K562 (cell line): Measurements from ENCODE around the gene LRRC25. TPM values are rescaled to one million over a fixed set of nuclear protein-coding genes. Genes with fewer than 3 reads are reported as not detected.

Experiments used
- BCL6 ChIP-seq: fragments of 250-450 bp; sonication (Bioruptor Pico); IDR thresholded peaks from 2 replicates; pipeline ENCODE4 v1.4.0; 2020
- FOXA3 ChIP-seq, 2 experiments: fragments of 450-650 bp in 1 of 2; sonication (generic) in 1 of 2; formaldehyde crosslinking; IDR thresholded peaks in 1 of 2; conservative IDR thresholded peaks in 1 of 2; 2 replicates each; pipeline versions ENCODE4 v1.4.0 to v1.8.0; 2020 to 2022; ENCODE audit warnings: mild to moderate bottlenecking in 2 of 2, missing genetic modification reagents in 1 of 2
- HMG20B ChIP-seq: fragments of 250-450 bp; sonication (Bioruptor Pico); IDR thresholded peaks from 2 replicates; pipeline ENCODE4 v1.5.0; 2021; ENCODE audit warnings: mild to moderate bottlenecking
- MECOM ChIP-seq: fragments of 250-450 bp; sonication (Bioruptor Pico); IDR thresholded peaks from 2 replicates; pipeline ENCODE4 v1.8.0; 2022; ENCODE audit warnings: inconsistent platforms
- NELFE ChIP-seq: IDR thresholded peaks from 2 replicates; pipeline ENCODE4 v1.6.1; 2011; ENCODE audit warnings: mild to moderate bottlenecking; ENCODE audit not compliant: insufficient read depth, insufficient read length
- POLR2AphosphoS5 ChIP-seq: IDR thresholded peaks from 2 replicates; pipeline ENCODE4 v1.6.1; 2011; ENCODE audit warnings: mild to moderate bottlenecking, low read depth, low read length, moderate library complexity; ENCODE audit not compliant: control insufficient read depth, insufficient read depth
- RAD21 ChIP-seq, 2 experiments: fragments of 250-450 bp in 1 of 2; fragments of 450-650 bp in 1 of 2; sonication (Bioruptor Pico) in 1 of 2; formaldehyde crosslinking in 1 of 2; IDR thresholded peaks in 1 of 2; conservative IDR thresholded peaks in 1 of 2; 2 replicates each; pipeline versions ENCODE4 v1.4.0 to v1.8.0; 2020 to 2022; ENCODE audit warnings: mild to moderate bottlenecking in 2 of 2, moderate library complexity in 1 of 2
- TEAD4 ChIP-seq, 2 experiments: sonication (generic) in 1 of 2; formaldehyde crosslinking in 1 of 2; IDR thresholded peaks; 2 replicates each; pipeline versions ENCODE4 v1.6.1 to v1.8.0; 2012 to 2022; ENCODE audit warnings: borderline replicate concordance in 1 of 2, inconsistent platforms in 1 of 2, low read length in 1 of 2, mild to moderate bottlenecking in 1 of 2, missing genetic modification reagents in 1 of 2
- ZNF263 ChIP-seq: sonication (generic); formaldehyde crosslinking; IDR thresholded peaks from 2 replicates; pipeline ENCODE4 v1.8.0; 2022; ENCODE audit warnings: mild to moderate bottlenecking, missing genetic modification reagents, borderline replicate concordance
- ZNF354B ChIP-seq: fragments of 250-450 bp; sonication (Bioruptor Pico); IDR thresholded peaks from 2 replicates; pipeline ENCODE4 v1.4.0; 2020
- ZNF511 ChIP-seq: sonication (generic); formaldehyde crosslinking; IDR thresholded peaks from 2 replicates; pipeline ENCODE4 v1.8.0; 2022; ENCODE audit warnings: mild to moderate bottlenecking, missing genetic modification reagents
- ZNF77 ChIP-seq: fragments of 250-450 bp; sonication (Bioruptor Pico); IDR thresholded peaks from 2 replicates; pipeline ENCODE4 v1.5.0; 2020
- ZNF778 ChIP-seq: fragments of 450-650 bp; formaldehyde crosslinking; IDR thresholded peaks from 2 replicates; pipeline ENCODE4 v1.4.0; 2020; ENCODE audit warnings: mild to moderate bottlenecking, moderate library complexity
- polyA plus RNA-seq, 8 experiments: library from polyadenylated mRNA; depleted of rRNA in 4 of 8; stranded (reverse) in 5 of 8; unstranded in 3 of 8; fragments of >200 nt; fragmentation: Nextera tagmentation in 2 of 8; fragmentation: Illumina TruSeq in 1 of 8; extraction: Ambion mirVana in 2 of 8; extraction: Trizol in 1 of 8; gene quantifications; 2 replicates each; pipeline versions ENCODE4 v1.2.1 to v1.2.3, GENCODE V29; 2011 to 2014; ENCODE audit warnings: inconsistent platforms in 1 of 8, missing spikeins in 1 of 8
- total RNA-seq, 7 experiments: library from RNA; depleted of rRNA in 6 of 7; stranded (reverse); fragments of >200 nt in 6 of 7; fragmentation: Illumina TruSeq in 2 of 7; extraction: Trizol in 2 of 7; gene quantifications; 2 replicates each; pipeline versions ENCODE4 v1.2.1 to v1.2.3, GENCODE V29; 2011 to 2021; ENCODE audit warnings: low replicate concordance in 1 of 7
- TF ChIP-seq, protein P1 (sequence below): fragments of 450-650 bp; IDR thresholded peaks from 2 replicates; pipeline ENCODE4 v1.6.1; 2016; ENCODE audit warnings: mild to moderate bottlenecking, moderate library complexity

The LRRC25 gene
- total and polyA plus RNA-seq, 9 of the 15 experiments (the other 6 are each of a cell fraction or from before 2014, with no cell fraction given): 0.07 to 0.36 (median 0.10) TPM; not detected in 3

DNA sequence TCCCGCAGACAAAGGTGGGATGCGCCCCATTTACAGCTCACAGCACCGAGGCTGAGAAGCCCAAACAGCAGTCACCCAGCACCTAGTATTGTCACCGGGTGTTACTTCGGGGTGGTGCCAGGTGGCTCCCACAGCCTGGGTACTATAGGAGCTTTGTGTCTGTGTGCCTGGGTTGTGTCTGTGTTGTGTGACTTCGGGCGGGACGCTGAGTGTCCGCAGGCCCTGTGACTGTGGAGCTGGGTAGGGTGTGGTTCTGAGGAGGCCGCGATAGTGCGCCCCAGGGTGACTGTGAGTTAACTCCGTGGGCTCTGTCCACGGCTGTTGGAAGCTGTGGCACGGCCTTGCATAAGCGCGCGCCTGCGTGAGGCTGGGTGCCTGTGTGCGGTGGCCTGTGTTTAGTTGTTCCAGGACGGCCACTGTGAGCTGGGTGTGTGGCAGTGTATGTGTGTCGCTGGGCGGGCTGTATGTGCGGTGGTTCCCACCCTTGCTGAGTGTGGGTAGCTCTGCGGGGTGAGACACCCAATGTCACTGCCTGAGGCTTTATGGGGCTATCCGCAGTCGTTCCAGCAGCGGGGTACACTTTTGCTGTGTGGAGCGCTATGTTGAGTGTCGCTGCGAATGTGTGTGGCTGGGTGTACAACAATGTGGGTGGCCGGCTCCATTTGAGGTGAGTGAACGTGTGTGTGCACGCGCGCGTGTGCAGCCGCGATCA, 21.2 kb upstream of the LRRC25 start (continued):
- TF ChIP-seq, protein P1, sequence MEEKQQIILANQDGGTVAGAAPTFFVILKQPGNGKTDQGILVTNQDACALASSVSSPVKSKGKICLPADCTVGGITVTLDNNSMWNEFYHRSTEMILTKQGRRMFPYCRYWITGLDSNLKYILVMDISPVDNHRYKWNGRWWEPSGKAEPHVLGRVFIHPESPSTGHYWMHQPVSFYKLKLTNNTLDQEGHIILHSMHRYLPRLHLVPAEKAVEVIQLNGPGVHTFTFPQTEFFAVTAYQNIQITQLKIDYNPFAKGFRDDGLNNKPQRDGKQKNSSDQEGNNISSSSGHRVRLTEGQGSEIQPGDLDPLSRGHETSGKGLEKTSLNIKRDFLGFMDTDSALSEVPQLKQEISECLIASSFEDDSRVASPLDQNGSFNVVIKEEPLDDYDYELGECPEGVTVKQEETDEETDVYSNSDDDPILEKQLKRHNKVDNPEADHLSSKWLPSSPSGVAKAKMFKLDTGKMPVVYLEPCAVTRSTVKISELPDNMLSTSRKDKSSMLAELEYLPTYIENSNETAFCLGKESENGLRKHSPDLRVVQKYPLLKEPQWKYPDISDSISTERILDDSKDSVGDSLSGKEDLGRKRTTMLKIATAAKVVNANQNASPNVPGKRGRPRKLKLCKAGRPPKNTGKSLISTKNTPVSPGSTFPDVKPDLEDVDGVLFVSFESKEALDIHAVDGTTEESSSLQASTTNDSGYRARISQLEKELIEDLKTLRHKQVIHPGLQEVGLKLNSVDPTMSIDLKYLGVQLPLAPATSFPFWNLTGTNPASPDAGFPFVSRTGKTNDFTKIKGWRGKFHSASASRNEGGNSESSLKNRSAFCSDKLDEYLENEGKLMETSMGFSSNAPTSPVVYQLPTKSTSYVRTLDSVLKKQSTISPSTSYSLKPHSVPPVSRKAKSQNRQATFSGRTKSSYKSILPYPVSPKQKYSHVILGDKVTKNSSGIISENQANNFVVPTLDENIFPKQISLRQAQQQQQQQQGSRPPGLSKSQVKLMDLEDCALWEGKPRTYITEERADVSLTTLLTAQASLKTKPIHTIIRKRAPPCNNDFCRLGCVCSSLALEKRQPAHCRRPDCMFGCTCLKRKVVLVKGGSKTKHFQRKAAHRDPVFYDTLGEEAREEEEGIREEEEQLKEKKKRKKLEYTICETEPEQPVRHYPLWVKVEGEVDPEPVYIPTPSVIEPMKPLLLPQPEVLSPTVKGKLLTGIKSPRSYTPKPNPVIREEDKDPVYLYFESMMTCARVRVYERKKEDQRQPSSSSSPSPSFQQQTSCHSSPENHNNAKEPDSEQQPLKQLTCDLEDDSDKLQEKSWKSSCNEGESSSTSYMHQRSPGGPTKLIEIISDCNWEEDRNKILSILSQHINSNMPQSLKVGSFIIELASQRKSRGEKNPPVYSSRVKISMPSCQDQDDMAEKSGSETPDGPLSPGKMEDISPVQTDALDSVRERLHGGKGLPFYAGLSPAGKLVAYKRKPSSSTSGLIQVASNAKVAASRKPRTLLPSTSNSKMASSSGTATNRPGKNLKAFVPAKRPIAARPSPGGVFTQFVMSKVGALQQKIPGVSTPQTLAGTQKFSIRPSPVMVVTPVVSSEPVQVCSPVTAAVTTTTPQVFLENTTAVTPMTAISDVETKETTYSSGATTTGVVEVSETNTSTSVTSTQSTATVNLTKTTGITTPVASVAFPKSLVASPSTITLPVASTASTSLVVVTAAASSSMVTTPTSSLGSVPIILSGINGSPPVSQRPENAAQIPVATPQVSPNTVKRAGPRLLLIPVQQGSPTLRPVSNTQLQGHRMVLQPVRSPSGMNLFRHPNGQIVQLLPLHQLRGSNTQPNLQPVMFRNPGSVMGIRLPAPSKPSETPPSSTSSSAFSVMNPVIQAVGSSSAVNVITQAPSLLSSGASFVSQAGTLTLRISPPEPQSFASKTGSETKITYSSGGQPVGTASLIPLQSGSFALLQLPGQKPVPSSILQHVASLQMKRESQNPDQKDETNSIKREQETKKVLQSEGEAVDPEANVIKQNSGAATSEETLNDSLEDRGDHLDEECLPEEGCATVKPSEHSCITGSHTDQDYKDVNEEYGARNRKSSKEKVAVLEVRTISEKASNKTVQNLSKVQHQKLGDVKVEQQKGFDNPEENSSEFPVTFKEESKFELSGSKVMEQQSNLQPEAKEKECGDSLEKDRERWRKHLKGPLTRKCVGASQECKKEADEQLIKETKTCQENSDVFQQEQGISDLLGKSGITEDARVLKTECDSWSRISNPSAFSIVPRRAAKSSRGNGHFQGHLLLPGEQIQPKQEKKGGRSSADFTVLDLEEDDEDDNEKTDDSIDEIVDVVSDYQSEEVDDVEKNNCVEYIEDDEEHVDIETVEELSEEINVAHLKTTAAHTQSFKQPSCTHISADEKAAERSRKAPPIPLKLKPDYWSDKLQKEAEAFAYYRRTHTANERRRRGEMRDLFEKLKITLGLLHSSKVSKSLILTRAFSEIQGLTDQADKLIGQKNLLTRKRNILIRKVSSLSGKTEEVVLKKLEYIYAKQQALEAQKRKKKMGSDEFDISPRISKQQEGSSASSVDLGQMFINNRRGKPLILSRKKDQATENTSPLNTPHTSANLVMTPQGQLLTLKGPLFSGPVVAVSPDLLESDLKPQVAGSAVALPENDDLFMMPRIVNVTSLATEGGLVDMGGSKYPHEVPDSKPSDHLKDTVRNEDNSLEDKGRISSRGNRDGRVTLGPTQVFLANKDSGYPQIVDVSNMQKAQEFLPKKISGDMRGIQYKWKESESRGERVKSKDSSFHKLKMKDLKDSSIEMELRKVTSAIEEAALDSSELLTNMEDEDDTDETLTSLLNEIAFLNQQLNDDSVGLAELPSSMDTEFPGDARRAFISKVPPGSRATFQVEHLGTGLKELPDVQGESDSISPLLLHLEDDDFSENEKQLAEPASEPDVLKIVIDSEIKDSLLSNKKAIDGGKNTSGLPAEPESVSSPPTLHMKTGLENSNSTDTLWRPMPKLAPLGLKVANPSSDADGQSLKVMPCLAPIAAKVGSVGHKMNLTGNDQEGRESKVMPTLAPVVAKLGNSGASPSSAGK: peak; percentile 80
- TF ChIP-seq POLR2AphosphoS5 (no peak), FOXA3 (CRISPR knock-in tag; conservative IDR thresholded peaks at IDR 0.05 in 1 of 2, IDR thresholded peaks at IDR 0.05 in 1 of 2) (0 out of 4 replicates have a peak, but pooled peaks of 1 of the 2 experiments have one; percentile 4), RAD21 (CRISPR knock-in tag; conservative IDR thresholded peaks at IDR 0.05 in 1 of 2, IDR thresholded peaks at IDR 0.05 in 1 of 2) (no peak), ZNF778 (CRISPR knock-in tag) (no peak), HMG20B (CRISPR knock-in tag) (no peak), MECOM (CRISPR knock-in tag) (no peak), ZNF263 (CRISPR knock-in tag) (0 out of 2 replicates have a peak, but pooled peaks have one; percentile 33), ZNF77 (CRISPR knock-in tag) (0 out of 2 replicates have a peak, but pooled peaks have one; percentile 11), ZNF354B (CRISPR knock-in tag) (no peak), NELFE (no peak), TEAD4 (IDR thresholded peaks at IDR 0.05; ENCODE audit: low read length) (0 out of 2 replicates have a peak, but pooled peaks have one; percentile 10), TEAD4 (CRISPR knock-in tag; IDR thresholded peaks at IDR 0.05; ENCODE audit: borderline replicate concordance) (no peak), ZNF511 (no peak), BCL6 (CRISPR knock-in tag) (peak; percentile 58; the same call in 1 of the 2 replicates)
